Neural cell (in vitro differentiated cells): ENCODE results near the gene L3MBTL1. TPM values are rescaled to one million over a fixed set of nuclear protein-coding genes. Genes with fewer than 3 reads are reported as not detected.

Experiments
- H2AFZ ChIP-seq: fragments of 200-600, 300-800 bp; sonication (generic), shearing (Covaris generic); 2 replicates; pipeline ENCODE4 v1.6.0; 2014; ENCODE audit warnings: low read depth, mild to moderate bottlenecking, antibody characterized with exemption, low read length, moderate library complexity
- H3F3A ChIP-seq: fragments of 200-600 bp; shearing (Covaris generic); 2 replicates; pipeline ENCODE4 v1.6.1; 2016; ENCODE audit warnings: mild to moderate bottlenecking, moderate library complexity, mixed read lengths, antibody characterized with exemption, low read length; ENCODE audit not compliant: insufficient read depth, poor library complexity, severe bottlenecking
- H3K27ac ChIP-seq: fragments of 200-600, 300-800 bp; sonication (generic), shearing (Covaris generic); 2 replicates; pipeline ENCODE4 v1.5.1; 2014; ENCODE audit warnings: mild to moderate bottlenecking, low read length, moderate library complexity
- H3K27me3 ChIP-seq: fragments of 300-800, 200-600 bp; sonication (generic), shearing (Covaris generic); 2 replicates; pipeline ENCODE4 v1.6.0; 2014; ENCODE audit warnings: mild to moderate bottlenecking, low read depth, low read length, moderate library complexity; ENCODE audit not compliant: insufficient read depth
- H3K36me3 ChIP-seq: fragments of 300-800, 200-600 bp; sonication (generic), shearing (Covaris generic); 2 replicates; pipeline ENCODE4 v1.5.1; 2014; ENCODE audit warnings: mild to moderate bottlenecking, antibody characterized with exemption, low read length, moderate library complexity; ENCODE audit not compliant: insufficient read depth
- H3K4me2 ChIP-seq: fragments of 300-800, 200-600 bp; sonication (generic), shearing (Covaris generic); 2 replicates; pipeline ENCODE4 v1.6.0; 2014; ENCODE audit warnings: mild to moderate bottlenecking, low read length
- H3K4me3 ChIP-seq: fragments of 300-800, 200-600 bp; sonication (generic), shearing (Covaris generic); 2 replicates; pipeline ENCODE4 v1.5.1; 2014; ENCODE audit warnings: mild to moderate bottlenecking, low read length, moderate library complexity
- H3K79me2 ChIP-seq: fragments of 200-600 bp; shearing (Covaris generic); replicated peaks from 2 replicates; pipeline ENCODE4 v1.6.0; 2014; ENCODE audit warnings: mild to moderate bottlenecking, low read length, moderate library complexity; ENCODE audit not compliant: insufficient read depth
- H3K9ac ChIP-seq: fragments of 300-800, 200-600 bp; sonication (generic), shearing (Covaris generic); 2 replicates; pipeline ENCODE4 v1.6.1; 2016; ENCODE audit warnings: mild to moderate bottlenecking, low read length, mixed read lengths
- H3K9me2 ChIP-seq: fragments of 200-600 bp; shearing (Covaris generic); 2 replicates; pipeline ENCODE4 v1.6.1; 2016; ENCODE audit warnings: mild to moderate bottlenecking, low read length, mixed read lengths; ENCODE audit not compliant: insufficient read depth
- H3K9me3 ChIP-seq: fragments of 200-600, 300-800 bp; sonication (generic), shearing (Covaris generic); 2 replicates; pipeline ENCODE4 v1.6.1; 2016; ENCODE audit warnings: mild to moderate bottlenecking, mixed run types, low read length, moderate library complexity, mixed read lengths
- H4K20me1 ChIP-seq: fragments of 200-600 bp; shearing (Covaris generic); 2 replicates; pipeline ENCODE4 v1.6.1; 2016; ENCODE audit warnings: mild to moderate bottlenecking, mixed run types; ENCODE audit not compliant: insufficient read depth
- EP300 ChIP-seq: fragments of 450-650 bp; conservative IDR thresholded peaks from 2 replicates; pipeline ENCODE4 v1.6.1; 2014; ENCODE audit warnings: antibody characterized with exemption, mild to moderate bottlenecking, moderate library complexity; ENCODE audit not compliant: poor library complexity, severe bottlenecking
- EZH2 ChIP-seq: fragments of 200-600, 300-800 bp; shearing (Covaris generic), sonication (generic); IDR thresholded peaks from 2 replicates; pipeline ENCODE4 v1.6.1; 2014; ENCODE audit warnings: antibody characterized with exemption, low read length, borderline replicate concordance, mild to moderate bottlenecking; ENCODE audit not compliant: insufficient read depth, poor library complexity, severe bottlenecking
- MXI1 ChIP-seq: fragments of 450-650 bp; conservative IDR thresholded peaks from 2 replicates; pipeline ENCODE4 v1.6.1; 2014; ENCODE audit warnings: antibody characterized with exemption, mild to moderate bottlenecking; ENCODE audit not compliant: poor library complexity, severe bottlenecking
- POLR2AphosphoS5 ChIP-seq: IDR thresholded peaks from 2 replicates; pipeline ENCODE4 v1.6.1; 2012
- RAD21 ChIP-seq: fragments of 450-650 bp; conservative IDR thresholded peaks from 2 replicates; pipeline ENCODE4 v1.6.1; 2014; ENCODE audit warnings: antibody characterized with exemption, mild to moderate bottlenecking, moderate library complexity
- SMC3 ChIP-seq: fragments of 450-650 bp; conservative IDR thresholded peaks from 2 replicates; pipeline ENCODE4 v1.6.1; 2014; ENCODE audit warnings: antibody characterized with exemption, mild to moderate bottlenecking, moderate library complexity; ENCODE audit not compliant: poor library complexity
- TAF1 ChIP-seq: IDR thresholded peaks from 2 replicates; pipeline ENCODE4 v1.6.1; 2012; ENCODE audit warnings: low read depth
- polyA plus RNA-seq: library from polyadenylated mRNA; depleted of rRNA; stranded (reverse); fragments of >200 nt; gene quantifications from 2 replicates; pipeline ENCODE4 v1.2.3, GENCODE V29; 2014
- TF ChIP-seq, protein P1 (sequence below): fragments of 450-650 bp; IDR thresholded peaks from 2 replicates; pipeline ENCODE4 v1.5.1; 2014; ENCODE audit warnings: antibody characterized with exemption, mild to moderate bottlenecking, moderate library complexity; ENCODE audit not compliant: poor library complexity, severe bottlenecking
- TF ChIP-seq, protein P2 (sequence below): IDR thresholded peaks from 2 replicates; pipeline ENCODE4 v1.6.1; 2012; ENCODE audit warnings: borderline replicate concordance

L3MBTL1 gene
- polyA plus RNA-seq, 1 donor from 2014 or later: 22.0 TPM

GRCh38 chr20:43549416-43550065 is 42.0 kb downstream of the L3MBTL1 start:
- no peak overlapping the region for H3K4me3 ChIP-seq
- no peak overlapping the region for H3K4me2 ChIP-seq
- H3F3A ChIP-seq: no peaks in the 10 kb centered on the region
- H3K9me3 ChIP-seq: no peaks in the 10 kb centered on the region
- H3K9ac ChIP-seq: no peak overlapping the region
- no peaks in the 10 kb centered on the region for H3K27me3 ChIP-seq
- TF ChIP-seq RAD21 (no peak), EZH2 (no peak), EP300 (no peak), TAF1 (no peak), SMC3 (no peak), MXI1 (no peak), POLR2AphosphoS5 (no peak)
- TF ChIP-seq, protein P1, sequence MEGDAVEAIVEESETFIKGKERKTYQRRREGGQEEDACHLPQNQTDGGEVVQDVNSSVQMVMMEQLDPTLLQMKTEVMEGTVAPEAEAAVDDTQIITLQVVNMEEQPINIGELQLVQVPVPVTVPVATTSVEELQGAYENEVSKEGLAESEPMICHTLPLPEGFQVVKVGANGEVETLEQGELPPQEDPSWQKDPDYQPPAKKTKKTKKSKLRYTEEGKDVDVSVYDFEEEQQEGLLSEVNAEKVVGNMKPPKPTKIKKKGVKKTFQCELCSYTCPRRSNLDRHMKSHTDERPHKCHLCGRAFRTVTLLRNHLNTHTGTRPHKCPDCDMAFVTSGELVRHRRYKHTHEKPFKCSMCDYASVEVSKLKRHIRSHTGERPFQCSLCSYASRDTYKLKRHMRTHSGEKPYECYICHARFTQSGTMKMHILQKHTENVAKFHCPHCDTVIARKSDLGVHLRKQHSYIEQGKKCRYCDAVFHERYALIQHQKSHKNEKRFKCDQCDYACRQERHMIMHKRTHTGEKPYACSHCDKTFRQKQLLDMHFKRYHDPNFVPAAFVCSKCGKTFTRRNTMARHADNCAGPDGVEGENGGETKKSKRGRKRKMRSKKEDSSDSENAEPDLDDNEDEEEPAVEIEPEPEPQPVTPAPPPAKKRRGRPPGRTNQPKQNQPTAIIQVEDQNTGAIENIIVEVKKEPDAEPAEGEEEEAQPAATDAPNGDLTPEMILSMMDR: no peak
- TF ChIP-seq, protein P2, sequence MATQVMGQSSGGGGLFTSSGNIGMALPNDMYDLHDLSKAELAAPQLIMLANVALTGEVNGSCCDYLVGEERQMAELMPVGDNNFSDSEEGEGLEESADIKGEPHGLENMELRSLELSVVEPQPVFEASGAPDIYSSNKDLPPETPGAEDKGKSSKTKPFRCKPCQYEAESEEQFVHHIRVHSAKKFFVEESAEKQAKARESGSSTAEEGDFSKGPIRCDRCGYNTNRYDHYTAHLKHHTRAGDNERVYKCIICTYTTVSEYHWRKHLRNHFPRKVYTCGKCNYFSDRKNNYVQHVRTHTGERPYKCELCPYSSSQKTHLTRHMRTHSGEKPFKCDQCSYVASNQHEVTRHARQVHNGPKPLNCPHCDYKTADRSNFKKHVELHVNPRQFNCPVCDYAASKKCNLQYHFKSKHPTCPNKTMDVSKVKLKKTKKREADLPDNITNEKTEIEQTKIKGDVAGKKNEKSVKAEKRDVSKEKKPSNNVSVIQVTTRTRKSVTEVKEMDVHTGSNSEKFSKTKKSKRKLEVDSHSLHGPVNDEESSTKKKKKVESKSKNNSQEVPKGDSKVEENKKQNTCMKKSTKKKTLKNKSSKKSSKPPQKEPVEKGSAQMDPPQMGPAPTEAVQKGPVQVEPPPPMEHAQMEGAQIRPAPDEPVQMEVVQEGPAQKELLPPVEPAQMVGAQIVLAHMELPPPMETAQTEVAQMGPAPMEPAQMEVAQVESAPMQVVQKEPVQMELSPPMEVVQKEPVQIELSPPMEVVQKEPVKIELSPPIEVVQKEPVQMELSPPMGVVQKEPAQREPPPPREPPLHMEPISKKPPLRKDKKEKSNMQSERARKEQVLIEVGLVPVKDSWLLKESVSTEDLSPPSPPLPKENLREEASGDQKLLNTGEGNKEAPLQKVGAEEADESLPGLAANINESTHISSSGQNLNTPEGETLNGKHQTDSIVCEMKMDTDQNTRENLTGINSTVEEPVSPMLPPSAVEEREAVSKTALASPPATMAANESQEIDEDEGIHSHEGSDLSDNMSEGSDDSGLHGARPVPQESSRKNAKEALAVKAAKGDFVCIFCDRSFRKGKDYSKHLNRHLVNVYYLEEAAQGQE: no peak
- H2AFZ ChIP-seq: no peak overlapping the region
- H4K20me1 ChIP-seq: no peaks in the 10 kb centered on the region
- H3K27ac ChIP-seq: no peak overlapping the region
- no peaks in the 10 kb centered on the region for H3K9me2 ChIP-seq
- no peaks in the 10 kb centered on the region for H3K79me2 ChIP-seq
- peaks cover 5% of the 10 kb centered on the region for H3K36me3 ChIP-seq

DNA sequence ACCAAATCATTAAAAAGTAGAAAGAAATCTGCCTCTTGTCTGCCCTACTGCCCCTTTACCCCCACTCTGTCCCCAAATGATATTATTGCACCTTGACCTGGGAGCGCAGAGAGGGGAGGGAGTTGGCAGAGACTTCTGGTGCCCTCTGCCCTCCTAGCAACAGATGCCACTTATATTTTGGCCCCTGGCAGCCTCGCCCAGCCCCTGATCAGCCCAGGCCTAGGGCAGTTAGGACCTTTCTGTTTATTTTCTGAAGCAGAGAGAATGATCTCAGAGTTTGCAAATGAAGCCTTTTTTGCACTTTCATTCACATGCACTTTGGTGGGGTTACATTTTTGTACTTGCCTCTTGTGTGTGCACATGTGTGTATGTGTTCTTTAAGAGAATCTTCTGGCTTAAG is 43.0 kb downstream of the L3MBTL1 start:
- no peaks in the 10 kb centered on the region for H3K9me3 ChIP-seq
- H4K20me1 ChIP-seq: no peaks in the 10 kb centered on the region
- no peaks in the 10 kb centered on the region for H3K9me2 ChIP-seq
- no peaks in the 10 kb centered on the region for H3K27me3 ChIP-seq
- no peak for TF ChIP-seq TAF1
- no peak for TF ChIP-seq EP300
- no peak for TF ChIP-seq RAD21
- TF ChIP-seq, protein P1: no peak
- no peak for TF ChIP-seq POLR2AphosphoS5
- TF ChIP-seq, protein P2: no peak
- no peak for TF ChIP-seq SMC3
- TF ChIP-seq EZH2: no peak
- TF ChIP-seq MXI1: no peak
- no peak overlapping the region for H3K4me2 ChIP-seq
- H2AFZ ChIP-seq: no peak overlapping the region
- H3K4me3 ChIP-seq: no peak overlapping the region
- peaks cover 5% of the 10 kb centered on the region for H3K36me3 ChIP-seq
- H3K79me2 ChIP-seq: no peaks in the 10 kb centered on the region
- H3K27ac ChIP-seq: no peak overlapping the region
- no peaks in the 10 kb centered on the region for H3F3A ChIP-seq
- no peak overlapping the region for H3K9ac ChIP-seq
